OCI-LY7 (cell line): ENCODE results near the gene CDC20. TPM values are rescaled to one million over a fixed set of nuclear protein-coding genes. Genes with fewer than 3 reads are reported as not detected.
A peak's percentile ranks its signal among the peaks of the same experiment; 100 is the strongest.

Experiments used
- BruUV-seq: library from RNA; stranded (reverse); fragments of 400-500 nt; replicated peaks from 2 replicates; lab custom pipeline; 2021; lab: Mats Ljungman, UMichigan
- CTCF ChIA-PET: fragments of 300-600 bp; sonication (Branson Sonifier 250); formaldehyde crosslinking; loops from one replicate; lab custom pipeline; 2022; ENCODE audit warnings: antibody characterized with exemption; ENCODE audit not compliant: unreplicated experiment; lab: Charles Lee
- POLR2A ChIA-PET: fragments of 300-600 bp; sonication (Branson Sonifier 250); formaldehyde crosslinking; loops from one replicate; lab custom pipeline; 2022; ENCODE audit warnings: antibody characterized with exemption; lab: Charles Lee
- DNase-seq: peaks from one replicate; pipeline ENCODE4 v3.0.0-alpha.2; 2015; ENCODE audit warnings: low spot score
- H2AFZ ChIP-seq: fragments of 200-600 bp; sonication (generic), shearing (Covaris generic); 2 replicates; pipeline ENCODE4 v1.6.1; 2014; ENCODE audit warnings: mild to moderate bottlenecking, antibody characterized with exemption, low read length, moderate library complexity
- H3K27ac ChIP-seq: fragments of 200-600 bp; sonication (generic); 2 replicates; pipeline ENCODE4 v1.5.1; 2014; ENCODE audit warnings: mixed run types, low read depth, mild to moderate bottlenecking, moderate library complexity, low read length, inconsistent platforms; ENCODE audit not compliant: poor library complexity, severe bottlenecking
- H3K36me3 ChIP-seq: fragments of 200-600 bp; sonication (generic); 2 replicates; pipeline ENCODE4 v1.6.1; 2014; ENCODE audit warnings: mild to moderate bottlenecking, antibody characterized with exemption, low read length, moderate library complexity, mixed read lengths; ENCODE audit not compliant: insufficient read depth
- H3K4me1 ChIP-seq: fragments of 200-600 bp; sonication (generic); 2 replicates; pipeline ENCODE4 v1.5.1; 2014; ENCODE audit warnings: mild to moderate bottlenecking, low read length; ENCODE audit not compliant: insufficient read depth, poor library complexity, severe bottlenecking
- H3K4me2 ChIP-seq: fragments of 200-600 bp; sonication (generic); 2 replicates; pipeline ENCODE4 v1.6.1; 2014; ENCODE audit warnings: mild to moderate bottlenecking, low read length
- H3K4me3 ChIP-seq: fragments of 200-600 bp; sonication (generic); 2 replicates; pipeline ENCODE4 v1.5.1; 2014; ENCODE audit warnings: mild to moderate bottlenecking, low read depth, low read length; ENCODE audit not compliant: poor library complexity, severe bottlenecking
- H3K79me2 ChIP-seq: fragments of 200-600 bp; sonication (generic); 2 replicates; pipeline ENCODE4 v1.6.1; 2016; ENCODE audit warnings: low read depth, mild to moderate bottlenecking, low read length, moderate library complexity, mixed read lengths; ENCODE audit not compliant: insufficient read depth
- H3K9me2 ChIP-seq: fragments of 200-600 bp; sonication (generic); 2 replicates; pipeline ENCODE4 v1.6.1; 2016; ENCODE audit warnings: mild to moderate bottlenecking, low read length, mixed read lengths; ENCODE audit not compliant: insufficient read depth
- H3K9me3 ChIP-seq: fragments of 200-600 bp; sonication (generic); 2 replicates; pipeline ENCODE4 v1.6.1; 2014; ENCODE audit warnings: mild to moderate bottlenecking, mixed run types, low read length, mixed read lengths
- H4K20me1 ChIP-seq: fragments of 200-600 bp; sonication (generic); 2 replicates; pipeline ENCODE4 v1.6.1; 2014; ENCODE audit warnings: mild to moderate bottlenecking, antibody characterized with exemption, low read length, moderate library complexity, mixed read lengths; ENCODE audit not compliant: insufficient read depth
- EZH2phosphoT487 ChIP-seq: fragments of 200-600 bp; sonication (generic); IDR thresholded peaks from 2 replicates; pipeline ENCODE4 v1.6.1; 2018; ENCODE audit warnings: low read depth, borderline replicate concordance, mild to moderate bottlenecking, mixed run types, antibody characterized with exemption, low read length, moderate library complexity, mixed read lengths
- intact Hi-C: fragments of 100-400 bp; cut with micrococcal nuclease; formaldehyde crosslinking; loops from one replicate; pipeline ENCODE4 v1.10.0; 2022; ENCODE audit not compliant: unreplicated experiment
- total RNA-seq, 2 experiments: library from RNA; depleted of rRNA in 1 of 2; stranded (reverse); fragments of >200 nt in 1 of 2; shearing (Covaris generic) in 1 of 2; gene quantifications; 2 replicates each; pipeline ENCODE4 v1.2.3, GENCODE V29; 2014 to 2022
- TF ChIP-seq, protein P1 (sequence below): fragments of 200-600 bp; sonication (generic); conservative IDR thresholded peaks from 2 replicates; pipeline ENCODE4 v1.5.1; 2014; ENCODE audit warnings: mild to moderate bottlenecking, antibody characterized with exemption, low read length, moderate library complexity, mixed read lengths

The CDC20 gene
- total RNA-seq, 2 experiments from 2014 or later: 174 to 209 TPM

DNA sequence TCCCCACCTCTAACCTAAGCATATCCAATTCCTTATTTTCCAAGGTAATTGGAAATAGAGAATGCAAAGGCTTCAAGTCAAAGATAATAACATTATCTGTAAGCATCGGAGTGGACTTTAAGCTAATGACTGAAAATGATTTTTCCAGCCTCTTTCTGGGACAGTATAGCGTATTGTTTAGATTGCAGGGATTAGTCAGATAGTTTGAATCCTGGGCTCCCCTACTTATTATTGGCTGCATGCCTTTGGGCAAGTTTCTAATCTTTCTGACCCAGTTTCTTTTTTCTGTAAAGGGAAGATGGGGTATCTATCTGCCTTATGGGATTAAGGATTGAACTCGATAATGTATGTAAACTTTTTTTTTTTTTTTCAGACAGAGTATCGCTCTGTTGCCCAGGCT lies 1.5 kb upstream of the CDC20 start:
- H3K9me3 ChIP-seq: no peaks in the 10 kb centered on the region
- no peak for DNase-seq
- no peaks in the 10 kb centered on the region for H3K9me2 ChIP-seq
- ChIA-PET CTCF (no interaction called here), POLR2A (interaction anchor here (0.7 to 2.2 kb wide), 3 partner anchors 19 to 118 kb away, joined by 3 to 11 read pairs (median 5); no protein-coding TSS in a partner anchor)
- peaks cover 4% of the 10 kb centered on the region; the same call in 1 of the 2 replicates for H4K20me1 ChIP-seq
- H3K27ac ChIP-seq: no peak overlapping the region
- peaks cover 33% of the 10 kb centered on the region for H3K36me3 ChIP-seq
- TF ChIP-seq EZH2phosphoT487: no peak
- TF ChIP-seq, protein P1, sequence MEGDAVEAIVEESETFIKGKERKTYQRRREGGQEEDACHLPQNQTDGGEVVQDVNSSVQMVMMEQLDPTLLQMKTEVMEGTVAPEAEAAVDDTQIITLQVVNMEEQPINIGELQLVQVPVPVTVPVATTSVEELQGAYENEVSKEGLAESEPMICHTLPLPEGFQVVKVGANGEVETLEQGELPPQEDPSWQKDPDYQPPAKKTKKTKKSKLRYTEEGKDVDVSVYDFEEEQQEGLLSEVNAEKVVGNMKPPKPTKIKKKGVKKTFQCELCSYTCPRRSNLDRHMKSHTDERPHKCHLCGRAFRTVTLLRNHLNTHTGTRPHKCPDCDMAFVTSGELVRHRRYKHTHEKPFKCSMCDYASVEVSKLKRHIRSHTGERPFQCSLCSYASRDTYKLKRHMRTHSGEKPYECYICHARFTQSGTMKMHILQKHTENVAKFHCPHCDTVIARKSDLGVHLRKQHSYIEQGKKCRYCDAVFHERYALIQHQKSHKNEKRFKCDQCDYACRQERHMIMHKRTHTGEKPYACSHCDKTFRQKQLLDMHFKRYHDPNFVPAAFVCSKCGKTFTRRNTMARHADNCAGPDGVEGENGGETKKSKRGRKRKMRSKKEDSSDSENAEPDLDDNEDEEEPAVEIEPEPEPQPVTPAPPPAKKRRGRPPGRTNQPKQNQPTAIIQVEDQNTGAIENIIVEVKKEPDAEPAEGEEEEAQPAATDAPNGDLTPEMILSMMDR: no peak
- H3K4me3 ChIP-seq: no peak overlapping the region
- peaks cover 32% of the 10 kb centered on the region for H3K4me1 ChIP-seq
- H2AFZ ChIP-seq: no peak overlapping the region
- intact Hi-C loops: no loop called here
- peaks cover 28% of the 10 kb centered on the region for H3K79me2 ChIP-seq
- BruUV-seq: no TSS peak
- no peak overlapping the region for H3K4me2 ChIP-seq

DNA sequence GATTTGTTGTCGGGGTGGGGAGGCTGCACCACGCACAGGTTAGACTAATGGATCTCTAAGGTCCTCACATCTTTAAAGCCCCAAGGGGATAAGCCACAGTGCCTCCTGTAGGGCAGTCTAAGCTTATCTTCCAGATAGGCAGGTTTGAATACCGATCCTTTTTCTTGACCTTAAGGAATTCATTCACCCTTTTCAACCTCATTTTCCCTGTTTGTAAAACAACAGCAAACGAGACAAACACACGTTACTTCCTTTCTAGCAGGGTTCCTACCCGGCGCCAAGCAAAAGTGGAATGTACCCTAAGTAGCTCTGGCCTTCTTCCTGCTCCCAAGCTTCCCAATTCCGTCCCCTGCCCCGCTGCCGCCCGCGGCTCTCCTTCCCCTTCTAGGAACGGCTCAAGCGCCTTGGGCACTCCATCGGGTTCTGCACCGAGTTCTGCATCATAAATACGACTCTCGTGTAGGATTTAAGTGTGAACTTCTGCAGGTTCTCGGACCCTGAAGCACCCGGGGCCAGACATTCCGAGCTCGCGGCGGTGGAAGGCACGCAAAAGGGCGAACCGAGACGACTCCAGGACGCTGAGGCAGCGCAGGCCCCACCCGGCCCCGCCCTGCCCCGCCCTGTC lies 548 bp upstream of the CDC20 start:
- peaks cover 32% of the 10 kb centered on the region for H3K4me1 ChIP-seq
- H3K36me3 ChIP-seq: peaks cover 43% of the 10 kb centered on the region
- ChIA-PET POLR2A (interaction anchor here (0.6 to 2.2 kb wide), 7 partner anchors 8 to 155 kb away, joined by 3 to 11 read pairs (median 4); partner anchors contain the start of gene ELOVL1), CTCF (interaction anchor here (0.7 to 0.8 kb wide), 2 partner anchors 119 to 131 kb away, joined by 3 read pairs; no protein-coding TSS in a partner anchor)
- no TSS peak for BruUV-seq
- peak overlapping the region; percentile 99 for H3K4me3 ChIP-seq
- peaks cover 28% of the 10 kb centered on the region for H3K79me2 ChIP-seq
- no peaks in the 10 kb centered on the region for H3K9me2 ChIP-seq
- H3K27ac ChIP-seq: peak overlapping the region; percentile 67
- H4K20me1 ChIP-seq: peaks cover 4% of the 10 kb centered on the region; the same call in 1 of the 2 replicates
- no peaks in the 10 kb centered on the region for H3K9me3 ChIP-seq
- peak overlapping the region; percentile 78 for H3K4me2 ChIP-seq
- no peak for TF ChIP-seq EZH2phosphoT487
- TF ChIP-seq, protein P1: peak; percentile 72
- peak; percentile 60 for DNase-seq
- peak overlapping the region; percentile 82 for H2AFZ ChIP-seq
- intact Hi-C loops: loop anchor here (1.0 kb wide), 2 partner anchors 10 to 120 kb away; partner anchors contain the start of gene ELOVL1

DNA sequence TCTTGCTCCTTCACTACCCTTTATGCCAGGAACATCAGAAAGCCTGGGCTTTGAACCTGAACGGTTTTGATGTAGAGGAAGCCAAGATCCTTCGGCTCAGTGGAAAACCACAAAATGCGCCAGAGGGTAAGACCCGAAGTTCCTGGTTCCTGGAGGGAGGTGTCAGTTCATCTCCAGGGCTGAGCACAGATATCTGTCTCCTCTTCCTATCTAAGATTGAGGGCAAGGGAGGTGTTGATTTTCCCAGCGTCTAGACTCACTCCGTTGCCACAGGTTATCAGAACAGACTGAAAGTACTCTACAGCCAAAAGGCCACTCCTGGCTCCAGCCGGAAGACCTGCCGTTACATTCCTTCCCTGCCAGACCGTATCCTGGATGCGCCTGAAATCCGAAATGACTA lies 915 bp downstream of the CDC20 start:
- DNase-seq: peak; percentile 8
- Histone ChIP-seq H3K9me3 (no peaks in the 10 kb centered on the region), H3K4me2 (peak overlapping the region; percentile 96), H4K20me1 (peaks cover 4% of the 10 kb centered on the region; the same call in 1 of the 2 replicates), H2AFZ (no peak overlapping the region), H3K36me3 (peaks cover 58% of the 10 kb centered on the region), H3K4me1 (peaks cover 32% of the 10 kb centered on the region), H3K27ac (peak overlapping the region; percentile 76), H3K79me2 (peaks cover 28% of the 10 kb centered on the region), H3K9me2 (no peaks in the 10 kb centered on the region), H3K4me3 (peak overlapping the region; percentile 99)
- ChIA-PET POLR2A (no interaction called here), CTCF (no interaction called here)
- no TSS peak for BruUV-seq
- intact Hi-C loops: no loop called here
- TF ChIP-seq, protein P1: no peak
- TF ChIP-seq EZH2phosphoT487: no peak
